SU-DHL-6 (cell line): ENCODE results near the gene SRA1.
"Not testable (repeated sequence)": the region's sequence is repeated elsewhere in the genome, so short reads cannot be mapped to it uniquely, and the experiment has no call there.

Experiments used
- H2AFZ ChIP-seq: fragments of 200-600 bp; sonication (generic); 2 replicates; pipeline ENCODE4 v1.6.1; 2014; ENCODE audit warnings: low read depth, mild to moderate bottlenecking, moderate library complexity, mixed read lengths, antibody characterized with exemption, low read length; ENCODE audit not compliant: severe bottlenecking
- H3F3A ChIP-seq: fragments of 200-600 bp; shearing (Covaris generic); 2 replicates; pipeline ENCODE4 v1.6.0; 2016; ENCODE audit warnings: antibody characterized with exemption, mild to moderate bottlenecking; ENCODE audit not compliant: insufficient read depth
- H3K27ac ChIP-seq: fragments of 200-600 bp; sonication (generic); 2 replicates; pipeline ENCODE4 v1.5.1; 2016; ENCODE audit warnings: low read depth, mild to moderate bottlenecking, low read length, moderate library complexity, mixed read lengths
- H3K27me3 ChIP-seq: fragments of 200-600 bp; sonication (generic), shearing (Covaris generic); 2 replicates; pipeline ENCODE4 v1.6.0; 2014; ENCODE audit warnings: mild to moderate bottlenecking, low read length
- H3K36me3 ChIP-seq: fragments of 200-600 bp; sonication (generic); 2 replicates; pipeline ENCODE4 v1.6.1; 2014; ENCODE audit warnings: mild to moderate bottlenecking, low read length, mixed read lengths
- H3K4me2 ChIP-seq: fragments of 300-600, 200-600 bp; shearing (Covaris generic), sonication (generic); 2 replicates; pipeline ENCODE4 v1.6.0; 2014; ENCODE audit warnings: low read length, low read depth, mild to moderate bottlenecking; ENCODE audit not compliant: poor library complexity, severe bottlenecking
- H3K4me3 ChIP-seq: fragments of 200-600 bp; sonication (generic); 2 replicates; pipeline ENCODE4 v1.5.1; 2014; ENCODE audit warnings: antibody characterized with exemption, low read length, mild to moderate bottlenecking, mixed read lengths; ENCODE audit not compliant: insufficient read depth, poor library complexity, severe bottlenecking
- H3K79me2 ChIP-seq: fragments of 200-600 bp; sonication (generic); 2 replicates; pipeline ENCODE4 v1.6.1; 2014; ENCODE audit warnings: mild to moderate bottlenecking, low read length, moderate library complexity; ENCODE audit not compliant: insufficient read depth
- H3K9ac ChIP-seq: fragments of 200-600 bp; sonication (generic); 2 replicates; pipeline ENCODE4 v1.7.0; 2014; ENCODE audit warnings: mild to moderate bottlenecking, low read length
- H3K9me2 ChIP-seq: fragments of 200-600 bp; sonication (generic); replicated peaks from 2 replicates; pipeline ENCODE4 v1.6.1; 2014; ENCODE audit warnings: low read length; ENCODE audit not compliant: insufficient read depth
- H3K9me3 ChIP-seq: fragments of 200-600 bp; sonication (generic); 2 replicates; pipeline ENCODE4 v1.6.1; 2014; ENCODE audit warnings: low read length, mixed read lengths; ENCODE audit not compliant: insufficient read depth
- H4K20me1 ChIP-seq: fragments of 200-600 bp; sonication (generic); 2 replicates; pipeline ENCODE4 v1.6.1; 2014; ENCODE audit warnings: low read depth, mild to moderate bottlenecking, antibody characterized with exemption, low read length, moderate library complexity, mixed read lengths
- EZH2phosphoT487 ChIP-seq: fragments of 200-600 bp; sonication (generic), shearing (Covaris generic); conservative IDR thresholded peaks from 2 replicates; pipeline ENCODE4 v1.6.1; 2018; ENCODE audit warnings: mild to moderate bottlenecking, antibody characterized with exemption, low read length, moderate library complexity, mixed read lengths
- TF ChIP-seq, protein P1 (sequence below): fragments of 200-600 bp; sonication (generic); IDR thresholded peaks from one replicate; pipeline ENCODE4 v1.5.1; 2017; ENCODE audit warnings: antibody characterized with exemption, mild to moderate bottlenecking, low read length, moderate library complexity; ENCODE audit not compliant: insufficient read depth, poor library complexity, severe bottlenecking

The SRA1 gene

DNA sequence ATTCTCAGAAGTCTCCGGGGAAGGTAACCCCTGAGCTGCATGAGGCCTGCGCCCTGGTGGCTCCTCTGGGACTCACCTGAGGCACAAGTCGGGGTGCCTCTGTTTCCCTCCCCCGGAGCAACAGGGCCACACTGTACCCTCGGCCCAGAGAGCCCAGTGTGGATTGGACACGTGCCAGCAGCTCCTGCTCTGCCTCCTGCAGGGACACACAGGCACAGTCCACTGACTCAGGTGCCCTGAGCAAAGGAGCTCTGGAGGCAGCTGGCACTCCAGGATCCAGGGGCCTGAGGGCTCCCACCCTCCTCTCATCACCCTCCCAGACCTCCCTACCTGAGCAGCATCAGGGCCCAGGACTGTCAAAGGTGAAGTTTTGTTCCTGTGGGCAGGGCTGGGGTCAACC lies 36.9 kb upstream of the SRA1 start:
- Histone ChIP-seq H3K79me2 (no peaks in the 10 kb centered on the region), H4K20me1 (no peaks in the 10 kb centered on the region), H3K9me2 (no peaks in the 10 kb centered on the region), H3K27me3 (no peaks in the 10 kb centered on the region), H3K4me2 (no peak overlapping the region), H3K4me3 (no peak overlapping the region), H3K9me3 (no peaks in the 10 kb centered on the region), H3K9ac (no peak overlapping the region), H2AFZ (no peak overlapping the region), H3K27ac (no peak overlapping the region), H3K36me3 (no peaks in the 10 kb centered on the region), H3F3A (no peaks in the 10 kb centered on the region)
- TF ChIP-seq, protein P1, sequence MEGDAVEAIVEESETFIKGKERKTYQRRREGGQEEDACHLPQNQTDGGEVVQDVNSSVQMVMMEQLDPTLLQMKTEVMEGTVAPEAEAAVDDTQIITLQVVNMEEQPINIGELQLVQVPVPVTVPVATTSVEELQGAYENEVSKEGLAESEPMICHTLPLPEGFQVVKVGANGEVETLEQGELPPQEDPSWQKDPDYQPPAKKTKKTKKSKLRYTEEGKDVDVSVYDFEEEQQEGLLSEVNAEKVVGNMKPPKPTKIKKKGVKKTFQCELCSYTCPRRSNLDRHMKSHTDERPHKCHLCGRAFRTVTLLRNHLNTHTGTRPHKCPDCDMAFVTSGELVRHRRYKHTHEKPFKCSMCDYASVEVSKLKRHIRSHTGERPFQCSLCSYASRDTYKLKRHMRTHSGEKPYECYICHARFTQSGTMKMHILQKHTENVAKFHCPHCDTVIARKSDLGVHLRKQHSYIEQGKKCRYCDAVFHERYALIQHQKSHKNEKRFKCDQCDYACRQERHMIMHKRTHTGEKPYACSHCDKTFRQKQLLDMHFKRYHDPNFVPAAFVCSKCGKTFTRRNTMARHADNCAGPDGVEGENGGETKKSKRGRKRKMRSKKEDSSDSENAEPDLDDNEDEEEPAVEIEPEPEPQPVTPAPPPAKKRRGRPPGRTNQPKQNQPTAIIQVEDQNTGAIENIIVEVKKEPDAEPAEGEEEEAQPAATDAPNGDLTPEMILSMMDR, result no peak
- TF ChIP-seq EZH2phosphoT487, result no peak

DNA sequence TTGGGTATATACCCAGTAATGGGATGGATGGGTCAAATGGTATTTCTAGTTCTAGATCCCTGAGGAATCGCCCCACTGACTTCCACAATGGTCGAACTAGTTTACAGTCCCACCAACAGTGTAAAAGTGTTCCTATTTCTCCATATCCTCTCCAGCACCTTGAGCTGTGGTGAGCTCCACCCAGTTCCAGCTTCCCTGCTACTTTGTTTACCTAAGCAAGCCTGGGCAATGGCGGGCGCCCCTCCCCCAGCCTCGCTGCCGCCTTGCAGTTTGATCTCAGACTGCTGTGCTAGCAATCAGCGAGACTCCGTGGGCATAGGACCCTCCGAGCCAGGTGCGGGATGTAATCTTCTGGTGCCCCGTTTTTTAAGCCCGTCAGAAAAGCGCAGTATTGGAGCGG lies 35.8 kb upstream of the SRA1 start:
- H3K9ac ChIP-seq, H3K4me3 ChIP-seq, H3K4me2 ChIP-seq: not testable (repeated sequence)

GRCh38 chr5:140591747-140592372 lies 34.6 kb upstream of the SRA1 start:
- no peaks in the 10 kb centered on the region for H3F3A ChIP-seq
- no peaks in the 10 kb centered on the region for H4K20me1 ChIP-seq
- H3K27me3 ChIP-seq, result no peaks in the 10 kb centered on the region
- no peaks in the 10 kb centered on the region for H3K79me2 ChIP-seq
- no peaks in the 10 kb centered on the region for H3K9me2 ChIP-seq
- no peak overlapping the region for H3K27ac ChIP-seq
- TF ChIP-seq, protein P1, result no peak
- TF ChIP-seq EZH2phosphoT487, result no peak
- H3K9me3 ChIP-seq, result no peaks in the 10 kb centered on the region
- no peaks in the 10 kb centered on the region for H3K36me3 ChIP-seq
- no peak overlapping the region for H3K4me2 ChIP-seq
- no peak overlapping the region for H3K4me3 ChIP-seq
- no peak overlapping the region for H3K9ac ChIP-seq
- no peak overlapping the region for H2AFZ ChIP-seq

More for the DNA sequence above, 35.8 kb upstream of the SRA1 start:
- H4K20me1 ChIP-seq, H3K79me2 ChIP-seq, H3K27ac ChIP-seq, H3K27me3 ChIP-seq, H3K9me2 ChIP-seq, H3K36me3 ChIP-seq, H2AFZ ChIP-seq, H3F3A ChIP-seq, H3K9me3 ChIP-seq: not testable (repeated sequence)

DNA sequence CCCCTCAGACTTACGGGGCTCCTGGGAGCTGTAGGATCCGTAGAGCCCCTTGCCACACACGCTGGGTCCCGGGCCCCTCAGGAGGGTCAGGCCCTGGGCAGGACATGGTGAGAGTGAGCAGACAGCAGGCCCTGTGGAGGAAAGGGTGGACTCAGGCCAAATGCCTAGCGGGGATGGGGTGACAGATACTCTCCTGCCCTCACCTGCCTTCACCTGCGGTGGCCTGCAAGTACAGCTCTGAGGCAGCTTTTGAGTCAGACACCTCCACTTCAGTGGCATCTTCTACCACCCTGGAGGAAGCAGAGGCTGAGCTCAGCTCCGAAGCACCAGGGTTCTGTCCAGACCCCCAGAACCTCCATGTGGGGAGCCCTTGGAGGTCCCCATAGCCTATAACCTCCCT lies 33.6 kb upstream of the SRA1 start:
- no peaks in the 10 kb centered on the region for H4K20me1 ChIP-seq
- no peaks in the 10 kb centered on the region for H3K79me2 ChIP-seq
- no peak overlapping the region for H2AFZ ChIP-seq
- no peaks in the 10 kb centered on the region for H3K27me3 ChIP-seq
- no peaks in the 10 kb centered on the region for H3K9me3 ChIP-seq
- no peaks in the 10 kb centered on the region for H3F3A ChIP-seq
- no peaks in the 10 kb centered on the region for H3K36me3 ChIP-seq
- no peak for TF ChIP-seq EZH2phosphoT487
- TF ChIP-seq, protein P1, result no peak
- H3K9ac ChIP-seq, result no peak overlapping the region
- no peaks in the 10 kb centered on the region for H3K9me2 ChIP-seq
- no peak overlapping the region for H3K4me2 ChIP-seq
- no peak overlapping the region for H3K27ac ChIP-seq
- H3K4me3 ChIP-seq, result no peak overlapping the region
